Transverse colon (tissue), 4 donors: ENCODE measurements around the gene CYP19A1. TPM values are rescaled to one million over a fixed set of nuclear protein-coding genes. Genes with fewer than 3 reads are reported as not detected.

Source experiments
- DNase-seq: peaks from one replicate; pipeline ENCODE4 v3.0.0-alpha.2; 2019
- H3K27ac ChIP-seq, 4 donors: fragments of 200-600 bp; sonication (generic); 2 replicates each; pipeline ENCODE4 v1.5.1; 2016 to 2018; ENCODE audit warnings: inconsistent platforms in 4 of 4
- H3K27me3 ChIP-seq: fragments of 200-600 bp; sonication (generic); 2 replicates; pipeline ENCODE4 v1.5.1; 2017; ENCODE audit warnings: inconsistent platforms
- H3K36me3 ChIP-seq, 4 donors: fragments of 200-600 bp; sonication (generic); 2 replicates each; pipeline ENCODE4 v1.5.1; 2017 to 2019; ENCODE audit warnings: inconsistent platforms in 4 of 4
- H3K4me1 ChIP-seq, 4 donors: fragments of 200-600 bp; sonication (generic); 2 replicates each; pipeline ENCODE4 v1.5.1; 2017 to 2020; ENCODE audit warnings: inconsistent platforms in 4 of 4
- H3K4me3 ChIP-seq, 4 donors: fragments of 200-600 bp; sonication (generic); 1 replicate in 1 of 4; 2 replicates in 3 of 4; pipeline versions ENCODE4 v1.5.1 to v1.6.1; 2017 to 2019; ENCODE audit warnings: inconsistent platforms in 4 of 4
- H3K9me3 ChIP-seq, 2 donors: fragments of 200-600 bp; sonication (generic); 2 replicates each; pipeline ENCODE4 v1.5.1; 2017 to 2019; ENCODE audit warnings: inconsistent platforms in 2 of 2
- CTCF ChIP-seq, 5 experiments: fragments of 200-600 bp in 3 of 5; fragments of 450-650 bp in 2 of 5; sonication (generic) in 3 of 5; IDR thresholded peaks; 1 replicate in 2 of 5; 2 replicates in 3 of 5; pipeline ENCODE4 v1.5.1; 2016 to 2017; ENCODE audit warnings: antibody characterized with exemption in 5 of 5, inconsistent platforms in 3 of 5, mild to moderate bottlenecking in 2 of 5, moderate library complexity in 1 of 5
- EP300 ChIP-seq: sonication (generic); formaldehyde crosslinking; IDR thresholded peaks from one replicate; pipeline ENCODE4 v1.6.1; 2017; ENCODE audit warnings: antibody characterized with exemption, low read depth
- POLR2A ChIP-seq: fragments of 450-650 bp; IDR thresholded peaks from one replicate; pipeline ENCODE4 v1.6.1; 2016; ENCODE audit warnings: antibody characterized with exemption, mild to moderate bottlenecking, moderate library complexity
- POLR2AphosphoS5 ChIP-seq, 3 donors: sonication (generic); formaldehyde crosslinking; IDR thresholded peaks; one replicate each; pipeline ENCODE4 v1.6.1; 2016; ENCODE audit warnings: antibody characterized with exemption in 3 of 3
- WGBS, 2 donors: methylation state at CpG; one replicate each; pipeline ENCODE4 v1.1.5; 2018; ENCODE audit warnings: low coverage in 1 of 2; 5-methylcytosine and 5-hydroxymethylcytosine counted together
- in situ Hi-C, 4 donors: fragments of 200-750 bp; cut with MboI; loops; one replicate each; pipeline versions ENCODE4 v1.15.0 to v1.15.1; 2017; ENCODE audit warnings: low sequenced_read_pairs in 3 of 4, low pct_ligation_motif_present in 1 of 4, low pct_unique_long_range_greater_than_20kb in 1 of 4
- intact Hi-C: fragments of 100-400 bp; cut with DNase I; formaldehyde crosslinking; loops from one replicate; pipeline ENCODE4 v1.15.1; 2023; ENCODE audit warnings: low total_unique reads
- total RNA-seq, 4 donors: library from RNA; depleted of rRNA; stranded (reverse); fragments of >200 nt; gene quantifications; one replicate each; pipeline ENCODE4 v1.1.0, GENCODE V29; 2016

CYP19A1 gene
- total RNA-seq, 4 donors from 2014 or later: not detected

GRCh38 chr15:51281368-51281967 is 56.9 kb downstream of the CYP19A1 start:
- intact Hi-C loops: loop anchor here (10.0 kb wide), 1 partner anchor 103 kb away; no protein-coding TSS in a partner anchor
- 63% methylated on average over 4 of the region's 4 CpGs; no CpG with 5 or more reads in 1 of the 2 donors for WGBS, 2 donors
- TF ChIP-seq CTCF (IDR thresholded peaks at IDR 0.05) (peak; percentile 55 to 67 (median 60)), POLR2AphosphoS5 (IDR thresholded peaks at IDR 0.05) (no peak)

GRCh38 chr15:51280838-51281237 is 57.6 kb downstream of the CYP19A1 start:
- intact Hi-C loops: loop anchor here (10.0 kb wide), 1 partner anchor 104 kb away; no protein-coding TSS in a partner anchor
- Histone ChIP-seq H3K4me1 (peaks cover 0 to 11% (median 0%) of the 10 kb centered on the region in 4 donors), H3K9me3 (no peaks in the 10 kb centered on the region), H3K27ac (no peak overlapping the region), H3K4me3 (no peak overlapping the region), H3K27me3 (peaks cover 11% of the 10 kb centered on the region), H3K36me3 (no peaks in the 10 kb centered on the region)
- DNase-seq: no peak
- TF ChIP-seq CTCF (IDR thresholded peaks at IDR 0.05) (no peak), EP300 (no peak), POLR2A (no peak), POLR2AphosphoS5 (IDR thresholded peaks at IDR 0.05) (no peak)
- 100% methylated on average over 2 to 4 of the region's 4 CpGs for WGBS, 2 donors
- in situ Hi-C loops: no loop called here

More at GRCh38 chr15:51281368-51281967, 56.9 kb downstream of the CYP19A1 start:
- H3K9me3 ChIP-seq: no peaks in the 10 kb centered on the region
- in situ Hi-C loops: no loop called here
- H3K4me3 ChIP-seq: no peak overlapping the region
- DNase-seq: peak; percentile 62
- peaks cover 0 to 11% (median 0%) of the 10 kb centered on the region in 4 donors for H3K4me1 ChIP-seq
- H3K27me3 ChIP-seq: peaks cover 11% of the 10 kb centered on the region
- no peak overlapping the region for H3K27ac ChIP-seq
- H3K36me3 ChIP-seq: no peaks in the 10 kb centered on the region

- Histone ChIP-seq H3K27ac (no peak overlapping the region), H3K4me3 (no peak overlapping the region), H3K4me1 (peaks cover 0 to 11% (median 0%) of the 10 kb centered on the region in 4 donors), H3K27me3 (peaks cover 15% of the 10 kb centered on the region), H3K9me3 (no peaks in the 10 kb centered on the region), H3K36me3 (no peaks in the 10 kb centered on the region)
- in situ Hi-C loops: loop anchor here in 1 of 4 donors (10.0 kb wide), 1 partner anchor 105 kb away; no protein-coding TSS in a partner anchor
- 82 to 100% methylated on average over 1 of the region's 1 CpG for WGBS, 2 donors
- intact Hi-C loops: no loop called here
- DNase-seq: no peak
- TF ChIP-seq CTCF (IDR thresholded peaks at IDR 0.05): no peak
- no peak for TF ChIP-seq EP300
- TF ChIP-seq POLR2AphosphoS5 (IDR thresholded peaks at IDR 0.05): no peak
- no peak for TF ChIP-seq POLR2A
These were observed 59.0 kb downstream of the CYP19A1 start for GRCh38 chr15:51279391-51279790.

- Histone ChIP-seq H3K36me3 (no peaks in the 10 kb centered on the region), H3K4me3 (no peak overlapping the region), H3K27ac (no peak overlapping the region), H3K27me3 (peaks cover 15% of the 10 kb centered on the region), H3K4me1 (peaks cover 0 to 5% (median 0%) of the 10 kb centered on the region in 4 donors), H3K9me3 (no peaks in the 10 kb centered on the region)
- in situ Hi-C loops: loop anchor here in 1 of 4 donors (10.0 kb wide), 1 partner anchor 108 kb away; no protein-coding TSS in a partner anchor
- TF ChIP-seq EP300: no peak
- no peak for TF ChIP-seq POLR2A
- no peak for TF ChIP-seq POLR2AphosphoS5 (IDR thresholded peaks at IDR 0.05)
- TF ChIP-seq CTCF (IDR thresholded peaks at IDR 0.05): no peak
- no peak for DNase-seq
- 78 to 87% methylated on average over 3 of the region's 3 CpGs for WGBS, 2 donors
- intact Hi-C loops: no loop called here
These were observed 61.3 kb downstream of the CYP19A1 start for GRCh38 chr15:51277101-51277500.
